Breast epithelium (tissue), 3 donors: Measurements from ENCODE around the gene RPL26.

Source experiments
- CTCF ChIP-seq, 3 donors: fragments of 450-650 bp; IDR thresholded peaks; one replicate each; pipeline ENCODE4 v1.5.1; 2016 to 2017; ENCODE audit warnings: antibody characterized with exemption in 3 of 3, mild to moderate bottlenecking in 3 of 3, moderate library complexity in 3 of 3
- POLR2A ChIP-seq: fragments of 450-650 bp; IDR thresholded peaks from one replicate; pipeline ENCODE4 v1.6.1; 2016; ENCODE audit warnings: antibody characterized with exemption, mild to moderate bottlenecking, moderate library complexity

- TF ChIP-seq CTCF (IDR thresholded peaks at IDR 0.05), result no peak
- TF ChIP-seq POLR2A, result no peak
These were observed 36.3 kb upstream of the RPL26 start for GRCh38 chr17:8419305-8419704.
